Measurements from ENCODE around the gene NIT2. TPM values are rescaled to one million over a fixed set of nuclear protein-coding genes. Genes with fewer than 3 reads are reported as not detected.
"Not testable (repeated sequence)": the region's sequence is repeated elsewhere in the genome, so short reads cannot be mapped to it uniquely, and the experiment has no call there.

Gene NIT2
- total and polyA plus RNA-seq, 12 donors: 16.8 to 84.5 (median 39.7) TPM

- no peak for TF ChIP-seq POLR2A (IDR thresholded peaks at IDR 0.05)
- TF ChIP-seq CTCF (IDR thresholded peaks at IDR 0.05): no peak
- H3K27ac ChIP-seq: no peak overlapping the region
- 95 to 99% (median 97%) methylated on average over 5 of the region's 5 CpGs for WGBS, 4 donors
- H3K4me3 ChIP-seq: no peak overlapping the region
- DNase-seq: no peak
- no peaks in the 10 kb centered on the region for H3K27me3 ChIP-seq
- peaks cover 0 to 37% of the 10 kb centered on the region in 2 donors for H3K36me3 ChIP-seq (replicated peaks in 1 of 2)
- no peaks in the 10 kb centered on the region for H3K4me1 ChIP-seq (replicated peaks in 1 of 2)
- intact Hi-C loops (cut with DNase I): no loop called here
- no peaks in the 10 kb centered on the region for H3K9me3 ChIP-seq (replicated peaks in 1 of 3)
These were observed 14.2 kb downstream of the NIT2 start for GRCh38 chr3:100348727-100349126.

GRCh38 chr3:100351770-100352169 lies 17.2 kb downstream of the NIT2 start:
- H3K27me3 ChIP-seq; intact Hi-C loops (cut with DNase I); H3K4me1 ChIP-seq (replicated peaks in 1 of 2); H3K9me3 ChIP-seq (replicated peaks in 1 of 3); H3K27ac ChIP-seq; H3K4me3 ChIP-seq; DNase-seq: not testable (repeated sequence)
- H3K36me3 ChIP-seq (replicated peaks in 1 of 2): peaks cover 0 to 46% of the 10 kb centered on the region in 2 donors
- 71 to 100% (median 95%) methylated on average over 1 to 2 of the region's 2 CpGs for WGBS, 4 donors

- H3K4me3 ChIP-seq: no peak overlapping the region
- H3K27me3 ChIP-seq: no peaks in the 10 kb centered on the region
- peaks cover 0 to 46% of the 10 kb centered on the region in 2 donors for H3K36me3 ChIP-seq (replicated peaks in 1 of 2)
- H3K27ac ChIP-seq: no peak overlapping the region
- H3K9me3 ChIP-seq (replicated peaks in 1 of 3): no peaks in the 10 kb centered on the region
- H3K4me1 ChIP-seq (replicated peaks in 1 of 2): no peaks in the 10 kb centered on the region
- 95 to 97% (median 96%) methylated on average over 8 to 10 of the region's 10 CpGs for WGBS, 4 donors
- intact Hi-C loops (cut with DNase I): no loop called here
- TF ChIP-seq CTCF (IDR thresholded peaks at IDR 0.05) (no peak), POLR2A (IDR thresholded peaks at IDR 0.05) (no peak)
- DNase-seq: no peak
These were observed 18.0 kb downstream of the NIT2 start for GRCh38 chr3:100352296-100353231.

GRCh38 chr3:100354850-100355249 lies 20.3 kb downstream of the NIT2 start:
- H3K9me3 ChIP-seq (replicated peaks in 1 of 3): no peaks in the 10 kb centered on the region
- no peak for DNase-seq
- TF ChIP-seq POLR2A (IDR thresholded peaks at IDR 0.05): no peak
- no peak for TF ChIP-seq CTCF (IDR thresholded peaks at IDR 0.05)
- intact Hi-C loops (cut with DNase I): no loop called here
- H3K4me3 ChIP-seq: no peak overlapping the region
- H3K27ac ChIP-seq: no peak overlapping the region
- no peaks in the 10 kb centered on the region for H3K4me1 ChIP-seq (replicated peaks in 1 of 2)
- no peaks in the 10 kb centered on the region for H3K27me3 ChIP-seq
- WGBS, 4 donors: 87 to 98% (median 97%) methylated on average over 3 of the region's 3 CpGs
- H3K36me3 ChIP-seq (replicated peaks in 1 of 2): peaks cover 0 to 32% of the 10 kb centered on the region in 2 donors

All from adrenal gland (tissue), 12 donors.